Activated CD4-positive, alpha-beta T cell treated with anti-CD3 and anti-CD28 coated beads for 36 hours (primary cell): ENCODE data around the gene CNTN2. TPM values are rescaled to one million over a fixed set of nuclear protein-coding genes. Genes with fewer than 3 reads are reported as not detected.

Experiments
- ATAC-seq: fragments of 200-7000 bp; cut with Tn5 transposase; one replicate; pipeline ENCODE4 v1.10.0; 2021; ENCODE audit warnings: mild to moderate bottlenecking, moderate library complexity
- CTCF ChIA-PET: fragments of 350-600 bp; sonication (Branson Sonifier 250); formaldehyde crosslinking; loops from one replicate; lab custom pipeline; 2021; ENCODE audit warnings: antibody characterized with exemption; lab: Charles Lee
- POLR2A ChIA-PET: fragments of 350-600 bp; sonication (Branson Sonifier 250); formaldehyde crosslinking; loops from one replicate; lab custom pipeline; 2021; ENCODE audit warnings: antibody characterized with exemption, inconsistent platforms; lab: Charles Lee
- DNase-seq: peaks from one replicate; pipeline ENCODE4 v3.0.0-alpha.2; 2020
- H3K27ac Mint-ChIP-seq: one replicate; pipeline ENCODE4 v1.8.0; 2021; ENCODE audit warnings: mixed read lengths
- H3K27me3 Mint-ChIP-seq: one replicate; pipeline ENCODE4 v1.8.0; 2021; ENCODE audit warnings: mixed read lengths
- H3K36me3 Mint-ChIP-seq: one replicate; pipeline ENCODE4 v1.8.0; 2021; ENCODE audit warnings: low read depth, mixed read lengths
- H3K4me1 Mint-ChIP-seq: one replicate; pipeline ENCODE4 v1.8.0; 2021; ENCODE audit warnings: mixed read lengths
- H3K4me3 Mint-ChIP-seq: one replicate; pipeline ENCODE4 v1.8.0; 2021; ENCODE audit warnings: mild to moderate bottlenecking, moderate library complexity, mixed read lengths
- H3K9me3 Mint-ChIP-seq: one replicate; pipeline ENCODE4 v1.8.0; 2021; ENCODE audit warnings: low read depth, mixed read lengths
- intact Hi-C, 2 experiments: fragments of 100-400 bp; cut with DNase I in 1 of 2; cut with micrococcal nuclease in 1 of 2; formaldehyde crosslinking; loops; one replicate each; pipeline versions ENCODE4 v1.14.2 to v1.15.1; 2022 to 2024; cut with DNase I, micrococcal nuclease
- total RNA-seq, 2 experiments: library from RNA; stranded (reverse); gene quantifications; one replicate each; pipeline ENCODE4 v1.2.3, GENCODE V29; 2021

Gene CNTN2
- total RNA-seq, 2 experiments from 2014 or later: not detected

GRCh38 chr1:205012391-205013140, 30.4 kb upstream of the CNTN2 start:
- ChIA-PET POLR2A (no interaction called here), CTCF (interaction anchor here (0.7 to 1.7 kb wide), 2 partner anchors 23 to 266 kb away, joined by 3 read pairs; no protein-coding TSS in a partner anchor)
- no peak for ATAC-seq
- H3K27ac Mint-ChIP-seq: no peak overlapping the region
- no peak overlapping the region for H3K4me3 Mint-ChIP-seq
- H3K36me3 Mint-ChIP-seq: no peaks in the 10 kb centered on the region
- intact Hi-C loops: no loop called here
- no peaks in the 10 kb centered on the region for H3K9me3 Mint-ChIP-seq
- H3K4me1 Mint-ChIP-seq: no peaks in the 10 kb centered on the region
- no peak for DNase-seq
- H3K27me3 Mint-ChIP-seq: no peaks in the 10 kb centered on the region

DNA sequence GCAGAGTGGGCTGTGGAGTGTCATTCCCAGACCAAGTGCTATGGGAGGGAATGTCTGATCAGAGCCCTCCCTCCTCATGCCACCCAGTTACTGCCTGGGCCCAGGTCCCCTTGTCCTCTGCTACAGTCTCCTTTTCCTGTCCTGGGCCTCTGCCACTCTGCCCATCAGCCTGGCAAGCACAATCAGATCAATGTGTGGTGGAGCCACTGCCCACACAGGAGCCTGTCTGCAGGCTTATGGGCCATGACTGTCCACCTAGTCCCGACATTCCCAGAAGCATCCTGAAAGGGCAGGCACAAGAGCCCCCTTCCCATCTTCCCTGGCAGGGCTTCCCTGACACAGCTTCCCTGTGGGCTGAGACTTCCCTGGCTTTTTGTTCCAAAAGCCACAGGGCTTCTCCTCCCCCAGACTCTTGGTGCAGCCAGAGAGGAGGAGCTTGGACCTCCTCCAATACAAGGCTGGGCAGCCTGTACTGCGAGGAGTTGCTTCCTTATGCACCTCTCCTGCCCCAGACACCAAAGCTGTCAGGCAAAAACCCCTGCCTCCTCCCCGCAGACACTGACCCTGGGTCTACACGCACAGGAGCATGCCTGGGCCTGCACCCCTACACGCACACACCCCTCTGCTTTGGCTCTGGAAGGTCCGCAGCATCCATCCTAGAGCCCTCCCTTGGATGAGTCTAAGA, 29.2 kb upstream of the CNTN2 start:
- ChIA-PET CTCF (interaction anchor here (1.7 kb wide), 1 partner anchor 24 kb away, joined by 3 read pairs; no protein-coding TSS in a partner anchor), POLR2A (no interaction called here)
- H3K36me3 Mint-ChIP-seq: no peaks in the 10 kb centered on the region
- intact Hi-C loops: no loop called here
- no peak for DNase-seq
- no peaks in the 10 kb centered on the region for H3K9me3 Mint-ChIP-seq
- no peak for ATAC-seq
- no peaks in the 10 kb centered on the region for H3K27me3 Mint-ChIP-seq
- H3K27ac Mint-ChIP-seq: no peak overlapping the region
- no peaks in the 10 kb centered on the region for H3K4me1 Mint-ChIP-seq
- H3K4me3 Mint-ChIP-seq: no peak overlapping the region

DNA sequence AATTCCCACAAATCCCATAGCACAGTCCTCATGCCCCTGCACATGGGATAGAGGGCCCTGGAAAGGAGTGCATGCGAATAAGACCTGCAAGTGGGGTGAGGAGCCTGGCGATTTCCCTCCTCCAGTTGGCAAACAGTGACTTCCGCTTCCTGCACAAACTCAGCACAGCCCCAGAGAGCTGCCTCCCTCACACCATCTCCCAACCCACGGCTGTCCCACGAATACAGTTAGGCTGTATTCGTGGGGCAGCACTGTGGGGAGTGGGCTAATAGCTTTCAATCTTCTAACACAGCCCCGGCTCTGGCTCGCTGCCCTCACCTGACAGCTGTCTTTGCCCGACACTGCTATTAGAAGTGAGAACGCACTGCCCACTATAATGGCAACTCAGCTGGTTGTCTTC, 28.2 kb upstream of the CNTN2 start:
- ChIA-PET POLR2A (no interaction called here), CTCF (no interaction called here)
- intact Hi-C loops: no loop called here
- Mint-ChIP-seq H3K4me1 (no peaks in the 10 kb centered on the region), H3K36me3 (no peaks in the 10 kb centered on the region), H3K27ac (no peak overlapping the region), H3K4me3 (no peak overlapping the region), H3K9me3 (no peaks in the 10 kb centered on the region), H3K27me3 (no peaks in the 10 kb centered on the region)
- DNase-seq (no peak), ATAC-seq (no peak)

DNA sequence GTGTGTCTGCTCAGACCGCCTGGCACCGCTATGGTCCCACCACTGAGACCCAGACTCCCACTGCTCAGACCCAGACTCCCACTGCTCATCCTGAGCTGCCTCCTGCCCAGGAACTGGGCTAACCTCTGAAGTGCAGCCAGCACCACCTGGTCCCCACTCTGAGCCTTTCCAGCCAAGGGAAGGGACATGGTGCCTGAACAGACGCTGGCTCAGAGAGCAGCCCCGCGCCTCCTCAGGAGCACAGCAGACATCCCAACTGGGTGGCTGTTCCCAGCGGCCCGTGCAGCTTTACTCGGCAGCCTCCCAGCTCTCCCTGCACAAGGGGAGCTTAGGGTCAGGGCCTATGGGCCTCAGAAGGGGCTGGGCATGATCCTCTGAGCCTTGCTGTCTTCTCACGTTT, 27.8 kb upstream of the CNTN2 start:
- intact Hi-C loops: no loop called here
- ChIA-PET POLR2A (no interaction called here), CTCF (no interaction called here)
- DNase-seq (no peak), ATAC-seq (no peak)
- Mint-ChIP-seq H3K27ac (no peak overlapping the region), H3K9me3 (no peaks in the 10 kb centered on the region), H3K36me3 (no peaks in the 10 kb centered on the region), H3K4me1 (no peaks in the 10 kb centered on the region), H3K4me3 (no peak overlapping the region), H3K27me3 (no peaks in the 10 kb centered on the region)

GRCh38 chr1:205016075-205016474, 26.9 kb upstream of the CNTN2 start:
- intact Hi-C loops: no loop called here
- ChIA-PET CTCF (no interaction called here), POLR2A (no interaction called here)
- no peaks in the 10 kb centered on the region for H3K27me3 Mint-ChIP-seq
- ATAC-seq (no peak), DNase-seq (no peak)
- no peaks in the 10 kb centered on the region for H3K36me3 Mint-ChIP-seq
- no peaks in the 10 kb centered on the region for H3K4me1 Mint-ChIP-seq
- H3K4me3 Mint-ChIP-seq: no peak overlapping the region
- no peaks in the 10 kb centered on the region for H3K9me3 Mint-ChIP-seq
- no peak overlapping the region for H3K27ac Mint-ChIP-seq

DNA sequence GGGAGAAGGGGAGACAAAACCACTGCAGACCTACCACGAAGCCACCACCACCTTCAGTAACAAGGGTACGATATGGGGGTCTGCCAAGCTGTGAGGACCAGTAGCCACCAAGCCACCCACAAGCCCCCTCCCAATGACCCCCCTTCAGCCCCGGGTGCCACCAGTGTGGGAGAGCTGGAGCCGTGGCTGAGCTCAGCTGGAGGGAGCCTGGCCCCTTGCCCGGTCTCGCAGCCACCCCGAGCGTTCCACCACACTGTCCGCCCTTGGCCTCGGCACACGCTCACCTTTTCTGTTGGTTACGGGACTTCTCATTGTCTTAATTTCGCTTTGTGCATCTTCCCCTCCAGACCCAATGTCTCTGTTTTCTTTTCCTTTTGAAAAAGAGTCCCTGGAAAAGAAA, 26.4 kb upstream of the CNTN2 start:
- no peaks in the 10 kb centered on the region for H3K4me1 Mint-ChIP-seq
- DNase-seq (no peak), ATAC-seq (no peak)
- POLR2A ChIA-PET: no interaction called here
- no peaks in the 10 kb centered on the region for H3K27me3 Mint-ChIP-seq
- H3K4me3 Mint-ChIP-seq: no peak overlapping the region
- H3K27ac Mint-ChIP-seq: no peak overlapping the region
- intact Hi-C loops: no loop called here
- no peaks in the 10 kb centered on the region for H3K36me3 Mint-ChIP-seq
- CTCF ChIA-PET: no interaction called here
- no peaks in the 10 kb centered on the region for H3K9me3 Mint-ChIP-seq

- Mint-ChIP-seq H3K36me3 (no peaks in the 10 kb centered on the region), H3K4me1 (no peaks in the 10 kb centered on the region), H3K4me3 (no peak overlapping the region), H3K27me3 (no peaks in the 10 kb centered on the region), H3K27ac (no peak overlapping the region), H3K9me3 (no peaks in the 10 kb centered on the region)
- CTCF ChIA-PET: interaction anchor here (1.0 kb wide), 1 partner anchor 12 kb away, joined by 5 read pairs; no protein-coding TSS in a partner anchor
- intact Hi-C loops: no loop called here
- ATAC-seq (no peak), DNase-seq (no peak)
- POLR2A ChIA-PET: no interaction called here
Measured at GRCh38 chr1:205017001-205017400, 26.0 kb upstream of the CNTN2 start.

DNA sequence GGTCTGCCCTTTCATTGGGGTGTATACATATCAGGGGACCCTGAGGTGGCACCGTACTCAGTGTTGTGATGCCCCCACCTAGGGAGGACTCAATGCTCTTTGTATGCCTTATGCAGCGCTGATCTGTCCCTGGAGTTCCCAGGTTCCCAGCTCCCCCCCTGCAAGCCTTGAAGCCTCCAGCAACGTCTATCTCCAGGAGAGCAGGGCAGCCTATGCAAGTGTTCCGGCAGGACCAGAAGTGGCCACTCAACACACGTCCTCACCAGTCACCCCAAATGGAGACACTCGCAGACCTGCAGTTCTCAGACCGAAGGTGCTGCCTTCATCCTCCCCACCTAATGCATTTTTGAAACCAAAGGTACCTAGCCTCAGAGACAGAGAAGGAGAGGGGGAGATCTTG, 25.2 kb upstream of the CNTN2 start:
- no peak overlapping the region for H3K4me3 Mint-ChIP-seq
- DNase-seq (no peak), ATAC-seq (no peak)
- no peaks in the 10 kb centered on the region for H3K36me3 Mint-ChIP-seq
- ChIA-PET POLR2A (no interaction called here), CTCF (interaction anchor here (1.0 kb wide), 1 partner anchor 11 kb away, joined by 5 read pairs; no protein-coding TSS in a partner anchor)
- peaks cover 2% of the 10 kb centered on the region for H3K27me3 Mint-ChIP-seq
- no peak overlapping the region for H3K27ac Mint-ChIP-seq
- intact Hi-C loops: no loop called here
- no peaks in the 10 kb centered on the region for H3K4me1 Mint-ChIP-seq
- H3K9me3 Mint-ChIP-seq: no peaks in the 10 kb centered on the region

- no peak for ATAC-seq
- DNase-seq: no peak
- no peaks in the 10 kb centered on the region for H3K9me3 Mint-ChIP-seq
- no peak overlapping the region for H3K27ac Mint-ChIP-seq
- CTCF ChIA-PET: interaction anchor here (0.5 kb wide), 1 partner anchor 513 kb away, joined by 3 read pairs; no protein-coding TSS in a partner anchor
- H3K27me3 Mint-ChIP-seq: peaks cover 2% of the 10 kb centered on the region
- H3K4me3 Mint-ChIP-seq: no peak overlapping the region
- H3K4me1 Mint-ChIP-seq: no peaks in the 10 kb centered on the region
- intact Hi-C loops: no loop called here
- H3K36me3 Mint-ChIP-seq: no peaks in the 10 kb centered on the region
- POLR2A ChIA-PET: no interaction called here
Measured at GRCh38 chr1:205018381-205018780, 24.6 kb upstream of the CNTN2 start.

DNA sequence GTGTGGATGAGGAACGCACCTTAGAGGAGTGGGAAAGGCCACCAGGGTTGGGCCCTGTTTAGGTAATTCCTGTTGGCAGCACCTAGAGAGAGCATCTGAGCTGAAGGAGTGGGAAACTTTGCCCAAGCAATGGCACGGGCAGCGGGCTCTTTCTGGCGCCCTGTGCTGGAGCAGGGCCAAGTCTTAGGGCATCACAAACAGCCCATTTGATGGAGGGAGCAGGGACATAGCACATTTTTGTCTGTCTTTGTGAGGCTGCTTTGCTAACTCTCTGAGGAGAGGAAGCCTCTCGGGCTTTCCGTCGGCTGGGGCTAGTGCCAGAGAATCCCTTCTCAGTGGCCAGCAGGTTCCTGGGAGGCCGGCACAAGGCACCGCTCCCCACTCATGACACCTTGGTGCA, 22.5 kb upstream of the CNTN2 start:
- DNase-seq: no peak
- intact Hi-C loops: no loop called here
- no peaks in the 10 kb centered on the region for H3K4me1 Mint-ChIP-seq
- no peaks in the 10 kb centered on the region for H3K9me3 Mint-ChIP-seq
- H3K4me3 Mint-ChIP-seq: no peak overlapping the region
- H3K27me3 Mint-ChIP-seq: peaks cover 2% of the 10 kb centered on the region
- CTCF ChIA-PET: interaction anchor here (1.2 kb wide), 1 partner anchor 35 kb away, joined by 4 read pairs; no protein-coding TSS in a partner anchor
- no peaks in the 10 kb centered on the region for H3K36me3 Mint-ChIP-seq
- H3K27ac Mint-ChIP-seq: no peak overlapping the region
- ATAC-seq: no peak
- POLR2A ChIA-PET: no interaction called here

GRCh38 chr1:205024679-205025078, 18.3 kb upstream of the CNTN2 start:
- intact Hi-C loops: no loop called here
- ChIA-PET CTCF (no interaction called here), POLR2A (no interaction called here)
- Mint-ChIP-seq H3K27ac (no peak overlapping the region), H3K4me1 (no peaks in the 10 kb centered on the region), H3K9me3 (no peaks in the 10 kb centered on the region), H3K36me3 (no peaks in the 10 kb centered on the region), H3K27me3 (peaks cover 2% of the 10 kb centered on the region), H3K4me3 (no peak overlapping the region)
- no peak for ATAC-seq
- no peak for DNase-seq

- Mint-ChIP-seq H3K27ac (no peak overlapping the region), H3K36me3 (no peaks in the 10 kb centered on the region), H3K27me3 (peaks cover 2% of the 10 kb centered on the region), H3K4me1 (no peaks in the 10 kb centered on the region), H3K4me3 (no peak overlapping the region), H3K9me3 (no peaks in the 10 kb centered on the region)
- ChIA-PET CTCF (no interaction called here), POLR2A (no interaction called here)
- intact Hi-C loops: no loop called here
- ATAC-seq: no peak
- DNase-seq: no peak
Measured at GRCh38 chr1:205025239-205025638, 17.8 kb upstream of the CNTN2 start.
